ENCODE measurements around the gene CCDC157. TPM values are rescaled to one million over a fixed set of nuclear protein-coding genes. Genes with fewer than 3 reads are reported as not detected.
A peak's percentile ranks its signal among the peaks of the same experiment; 100 is the strongest.

Gene CCDC157
- polyA plus RNA-seq, 3 donors: 0.50 to 3.7 (median 0.54) TPM

DNA sequence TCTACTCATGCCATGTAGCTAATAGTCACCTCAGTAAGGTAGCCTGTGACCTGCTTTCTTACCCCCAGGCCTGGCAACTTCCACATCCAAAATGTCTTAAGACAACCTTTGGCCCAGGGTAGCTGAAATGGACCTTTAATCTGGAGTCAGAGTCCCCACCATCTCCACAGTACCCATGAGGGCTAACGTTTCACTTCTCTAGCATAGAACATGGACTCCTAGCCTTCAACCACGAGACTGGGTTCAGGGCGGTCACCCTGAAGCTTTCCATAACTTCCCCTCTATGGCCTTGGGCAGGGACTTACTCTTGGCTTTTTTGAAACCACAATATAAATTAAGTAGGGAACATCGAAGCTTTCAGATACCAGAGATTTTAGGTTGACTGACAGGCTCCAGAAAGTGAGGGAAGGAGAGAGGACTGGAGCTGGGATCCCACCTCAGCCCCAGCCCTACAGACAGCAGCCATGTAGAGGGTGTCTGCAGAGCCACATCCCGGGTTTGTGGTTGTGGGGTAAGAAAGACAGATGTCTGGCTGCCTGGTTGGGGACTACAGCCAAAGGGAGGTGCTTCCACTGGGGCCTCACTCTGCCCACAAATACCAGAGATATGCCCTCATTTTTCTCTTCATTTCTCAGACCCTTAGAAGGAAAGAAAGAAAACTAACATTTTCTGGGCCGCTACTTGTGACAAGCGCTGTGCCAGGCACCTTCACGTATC lies 32.6 kb upstream of the CCDC157 start:
- Histone ChIP-seq H3K9ac (ENCODE audit: insufficient read depth, low read length, poor library complexity, severe bottlenecking) (no peak overlapping the region), H3K27me3 (ENCODE audit: control insufficient read depth in 2 of 2, insufficient read depth in 2 of 2, low read length in 2 of 2) (no peaks in the 10 kb centered on the region), H3K79me2 (ENCODE audit: insufficient read depth, low read length) (peaks cover 55% of the 10 kb centered on the region), H3K4me3 (replicated peaks in 1 of 3; ENCODE audit: low read depth in 2 of 3, low read length in 3 of 3) (peak overlapping the region in 2 of 3 experiments; percentile 86 to 88), H3K4me2 (replicated peaks; ENCODE audit: extremely low read depth, low read length, poor library complexity, severe bottlenecking) (peak overlapping the region; percentile 79), H3K4me1 (ENCODE audit: control insufficient read depth in 1 of 2, insufficient read depth in 2 of 2, low read length in 2 of 2) (peaks cover 55 to 75% of the 10 kb centered on the region in 2 donors), H3K9me3 (replicated peaks in 1 of 2; ENCODE audit: control insufficient read depth in 1 of 2, insufficient read depth in 1 of 2, low read length in 2 of 2) (no peaks in the 10 kb centered on the region), H3K27ac (ENCODE audit: low read depth in 1 of 2, low read length in 2 of 2) (peak overlapping the region; percentile 34 to 77), H4K20me1 (ENCODE audit: insufficient read depth, low read length) (peaks cover 18% of the 10 kb centered on the region), H2AFZ (ENCODE audit: insufficient read depth, low read depth, low read length, poor library complexity, severe bottlenecking) (peak overlapping the region; percentile 27), H3K36me3 (replicated peaks in 1 of 2; ENCODE audit: control insufficient read depth in 1 of 2, insufficient read depth in 2 of 2, low read length in 2 of 2) (peaks cover 6 to 22% of the 10 kb centered on the region in 2 donors)
- intact Hi-C loops (cut with micrococcal nuclease): loop anchor here in 1 of 2 donors (2.0 kb wide), 1 partner anchor 13 kb away; no protein-coding TSS in a partner anchor
- Mint-ChIP-seq H3K27me3 (ENCODE audit: low read depth in 3 of 3) (no peaks in the 10 kb centered on the region), H3K36me3 (peaks cover 28 to 34% of the 10 kb centered on the region in 2 donors), H3K27ac (peak overlapping the region; percentile 80 to 90 (median 87)), H3K9me3 (no peaks in the 10 kb centered on the region), H3K4me3 (peak overlapping the region; percentile 88 to 91), H3K4me1 (peaks cover 73% of the 10 kb centered on the region)
- no CpG with 5 or more reads among the region's 8 CpGs for WGBS (ENCODE audit: insufficient coverage)
- TF ChIP-seq, protein P1, sequence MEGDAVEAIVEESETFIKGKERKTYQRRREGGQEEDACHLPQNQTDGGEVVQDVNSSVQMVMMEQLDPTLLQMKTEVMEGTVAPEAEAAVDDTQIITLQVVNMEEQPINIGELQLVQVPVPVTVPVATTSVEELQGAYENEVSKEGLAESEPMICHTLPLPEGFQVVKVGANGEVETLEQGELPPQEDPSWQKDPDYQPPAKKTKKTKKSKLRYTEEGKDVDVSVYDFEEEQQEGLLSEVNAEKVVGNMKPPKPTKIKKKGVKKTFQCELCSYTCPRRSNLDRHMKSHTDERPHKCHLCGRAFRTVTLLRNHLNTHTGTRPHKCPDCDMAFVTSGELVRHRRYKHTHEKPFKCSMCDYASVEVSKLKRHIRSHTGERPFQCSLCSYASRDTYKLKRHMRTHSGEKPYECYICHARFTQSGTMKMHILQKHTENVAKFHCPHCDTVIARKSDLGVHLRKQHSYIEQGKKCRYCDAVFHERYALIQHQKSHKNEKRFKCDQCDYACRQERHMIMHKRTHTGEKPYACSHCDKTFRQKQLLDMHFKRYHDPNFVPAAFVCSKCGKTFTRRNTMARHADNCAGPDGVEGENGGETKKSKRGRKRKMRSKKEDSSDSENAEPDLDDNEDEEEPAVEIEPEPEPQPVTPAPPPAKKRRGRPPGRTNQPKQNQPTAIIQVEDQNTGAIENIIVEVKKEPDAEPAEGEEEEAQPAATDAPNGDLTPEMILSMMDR (IDR thresholded peaks at IDR 0.05): no peak
- peak; percentile 44 to 58 (median 57) for DNase-seq

DNA sequence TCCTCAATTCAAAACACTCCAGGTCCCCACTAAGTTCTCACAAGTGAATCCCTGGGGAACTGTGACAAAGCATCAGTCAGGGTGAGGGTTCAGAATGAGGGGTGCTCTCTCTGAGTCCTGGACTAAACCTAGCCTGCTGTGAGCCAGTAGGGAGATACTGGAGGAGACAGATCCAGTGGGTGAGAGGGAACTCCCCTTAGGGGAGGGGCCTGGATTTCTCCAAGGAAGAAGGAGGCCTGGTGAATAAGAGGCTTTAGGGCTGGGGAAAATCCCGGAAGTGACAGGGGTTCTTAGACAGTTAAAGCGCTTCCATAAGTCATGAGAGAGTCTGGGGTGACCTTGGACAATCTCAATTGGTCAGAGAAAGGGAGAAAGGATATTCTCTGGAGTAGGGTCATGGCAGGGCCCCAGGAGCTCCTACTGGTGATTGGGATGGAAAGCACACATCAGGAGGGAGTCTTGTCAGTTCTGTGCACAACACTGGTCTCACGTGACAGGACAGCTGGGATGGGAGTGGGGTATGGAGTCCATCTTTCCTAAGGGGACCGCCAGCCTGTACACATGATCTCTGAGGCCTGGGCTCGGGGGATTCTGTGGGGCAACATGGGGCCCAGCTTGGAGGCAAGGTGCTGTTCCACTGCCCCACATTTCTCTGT lies 31.6 kb upstream of the CCDC157 start:
- Histone ChIP-seq H3K36me3 (replicated peaks in 1 of 2; ENCODE audit: control insufficient read depth in 1 of 2, insufficient read depth in 2 of 2, low read length in 2 of 2) (peaks cover 6 to 22% of the 10 kb centered on the region in 2 donors), H4K20me1 (ENCODE audit: insufficient read depth, low read length) (peaks cover 10% of the 10 kb centered on the region), H3K4me1 (ENCODE audit: control insufficient read depth in 1 of 2, insufficient read depth in 2 of 2, low read length in 2 of 2) (peaks cover 45 to 64% of the 10 kb centered on the region in 2 donors), H3K9ac (ENCODE audit: insufficient read depth, low read length, poor library complexity, severe bottlenecking) (peak overlapping the region; percentile 70), H3K79me2 (ENCODE audit: insufficient read depth, low read length) (peaks cover 55% of the 10 kb centered on the region), H2AFZ (ENCODE audit: insufficient read depth, low read depth, low read length, poor library complexity, severe bottlenecking) (no peak overlapping the region), H3K27ac (ENCODE audit: low read depth in 1 of 2, low read length in 2 of 2) (peak overlapping the region in 1 of 2 donors; percentile 77), H3K4me2 (replicated peaks; ENCODE audit: extremely low read depth, low read length, poor library complexity, severe bottlenecking) (peak overlapping the region; percentile 79), H3K27me3 (ENCODE audit: control insufficient read depth in 2 of 2, insufficient read depth in 2 of 2, low read length in 2 of 2) (no peaks in the 10 kb centered on the region), H3K9me3 (replicated peaks in 1 of 2; ENCODE audit: control insufficient read depth in 1 of 2, insufficient read depth in 1 of 2, low read length in 2 of 2) (no peaks in the 10 kb centered on the region), H3K4me3 (replicated peaks in 1 of 3; ENCODE audit: low read depth in 2 of 3, low read length in 3 of 3) (peak overlapping the region; percentile 60 to 88 (median 86))
- WGBS (ENCODE audit: insufficient coverage): 89% methylated on average over 5 of the region's 5 CpGs
- Mint-ChIP-seq H3K36me3 (peaks cover 26 to 36% of the 10 kb centered on the region in 2 donors), H3K4me1 (peaks cover 62% of the 10 kb centered on the region), H3K4me3 (peak overlapping the region; percentile 88 to 91), H3K27me3 (ENCODE audit: low read depth in 3 of 3) (no peaks in the 10 kb centered on the region), H3K9me3 (no peaks in the 10 kb centered on the region), H3K27ac (peak overlapping the region; percentile 0 to 90 (median 80))
- TF ChIP-seq, protein P1 (IDR thresholded peaks at IDR 0.05): no peak
- intact Hi-C loops (cut with micrococcal nuclease): loop anchor here (2.0 to 5.0 kb wide), 3 partner anchors 14 to 38 kb away; partner anchors contain the start of gene CASTOR1 (in 1 of the 2)
- DNase-seq: peak in 1 of 3 donors; percentile 78
